GM18499 (cell line): ENCODE measurements around the gene CCL13.

ENCODE experiments used
- ATAC-seq: cut with Tn5 transposase; IDR thresholded peaks from one replicate; pipeline ENCODE4 v1.9.1; 2021; ENCODE audit warnings: moderate number of reproducible peaks; ENCODE audit not compliant: insufficient read depth, unreplicated experiment

CCL13 gene

GRCh38 chr17:34361478-34362061, 5.3 kb downstream of the CCL13 start:
- no peak for ATAC-seq

GRCh38 chr17:34363183-34363661, 6.9 kb downstream of the CCL13 start, which contains the start of gene CCL1:
Gene CCL1 (minus strand): TSS chr17:34363233. CDS start chr17:34363161, 72 bp downstream.
- ATAC-seq, result no peak

GRCh38 chr17:34364751-34365150, 8.5 kb downstream of the CCL13 start:
- no peak for ATAC-seq

GRCh38 chr17:34365340-34365739, 9.1 kb downstream of the CCL13 start:
- no peak for ATAC-seq

GRCh38 chr17:34366010-34366409, 9.7 kb downstream of the CCL13 start:
- no peak for ATAC-seq

- ATAC-seq, result no peak
These were observed 10.3 kb downstream of the CCL13 start for GRCh38 chr17:34366529-34367107.

GRCh38 chr17:34367486-34368195, 11.4 kb downstream of the CCL13 start:
- ATAC-seq, result no peak

- ATAC-seq, result no peak
These were observed 12.1 kb downstream of the CCL13 start for GRCh38 chr17:34368196-34368945.

- no peak for ATAC-seq
These were observed 12.7 kb downstream of the CCL13 start for GRCh38 chr17:34368946-34369500.

- ATAC-seq, result no peak
These were observed 13.3 kb downstream of the CCL13 start for GRCh38 chr17:34369571-34369970.

- ATAC-seq, result no peak
These were observed 14.2 kb downstream of the CCL13 start for GRCh38 chr17:34370376-34370996.

- no peak for ATAC-seq
These were observed 14.7 kb downstream of the CCL13 start for GRCh38 chr17:34370997-34371395.

GRCh38 chr17:34371405-34372100, 15.3 kb downstream of the CCL13 start:
- ATAC-seq, result no peak

- ATAC-seq, result no peak
These were observed 18.2 kb downstream of the CCL13 start for GRCh38 chr17:34374457-34374856.

GRCh38 chr17:34375426-34375997, 19.2 kb downstream of the CCL13 start:
- no peak for ATAC-seq

- no peak for ATAC-seq
These were observed 21.0 kb downstream of the CCL13 start for GRCh38 chr17:34377078-34377823.

GRCh38 chr17:34378664-34379101, 22.4 kb downstream of the CCL13 start:
- peak; percentile 85 for ATAC-seq

GRCh38 chr17:34379868-34380267, 23.6 kb downstream of the CCL13 start:
- ATAC-seq, result no peak
